Stimulated activated effector memory CD8-positive, alpha-beta T cell treated with anti-CD3 and anti-CD28 coated beads, Interleukin-12 subunit alpha, Interleukin-12 subunit beta, amount 100 ng/mL, for 72 hours (primary cell): Measurements from ENCODE around the gene SMTN.
A peak's percentile ranks its signal among the peaks of the same experiment; 100 is the strongest.
"Not testable (repeated sequence)": the region's sequence is repeated elsewhere in the genome, so short reads cannot be mapped to it uniquely, and the experiment has no call there.

Experiments used
- ATAC-seq: fragments of 150-1000 bp; cut with Tn5 transposase; 2 replicates; pipeline ENCODE4 v1.10.0; 2021
- DNase-seq, 2 donors: peaks; one replicate each; pipeline ENCODE4 v3.0.0; 2021 to 2022; ENCODE audit warnings: low spot score in 2 of 2
- H3K27ac Mint-ChIP-seq: one replicate; pipeline ENCODE4 v1.8.0; 2022; ENCODE audit warnings: mild to moderate bottlenecking, mixed read lengths
- H3K36me3 Mint-ChIP-seq: one replicate; pipeline ENCODE4 v1.8.0; 2022; ENCODE audit warnings: mild to moderate bottlenecking, mixed read lengths
- H3K4me1 Mint-ChIP-seq: one replicate; pipeline ENCODE4 v1.8.0; 2022; ENCODE audit warnings: mixed read lengths
- H3K4me3 Mint-ChIP-seq: one replicate; pipeline ENCODE4 v1.8.0; 2022; ENCODE audit warnings: mild to moderate bottlenecking, mixed read lengths
- H3K9me3 Mint-ChIP-seq: one replicate; pipeline ENCODE4 v1.8.0; 2022; ENCODE audit warnings: mixed read lengths

Gene SMTN

DNA sequence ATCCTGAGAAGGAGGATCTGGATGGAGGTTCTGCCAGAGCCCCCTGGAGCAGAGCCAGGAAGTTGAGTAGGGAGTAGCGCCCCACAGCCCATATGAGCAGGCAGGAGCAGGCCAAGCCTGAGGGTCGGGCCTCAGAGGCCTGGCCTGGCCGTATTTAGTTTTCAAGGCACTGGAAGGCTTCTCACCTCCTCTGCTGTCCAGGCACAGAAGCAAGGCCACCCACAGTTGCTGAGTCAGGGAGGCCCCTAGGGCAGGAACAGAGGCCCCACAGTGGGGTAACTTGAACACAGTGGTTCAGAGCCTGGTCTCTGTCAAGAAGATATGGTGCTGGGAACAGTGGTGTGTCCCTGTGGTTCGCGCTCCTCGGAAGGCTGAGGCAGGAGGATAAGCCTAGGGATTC is 21.5 kb upstream of the SMTN start:
- not testable (repeated sequence) for H3K9me3 Mint-ChIP-seq, DNase-seq, H3K36me3 Mint-ChIP-seq, H3K27ac Mint-ChIP-seq, H3K4me3 Mint-ChIP-seq, H3K4me1 Mint-ChIP-seq
- ATAC-seq = peak; percentile 36

DNA sequence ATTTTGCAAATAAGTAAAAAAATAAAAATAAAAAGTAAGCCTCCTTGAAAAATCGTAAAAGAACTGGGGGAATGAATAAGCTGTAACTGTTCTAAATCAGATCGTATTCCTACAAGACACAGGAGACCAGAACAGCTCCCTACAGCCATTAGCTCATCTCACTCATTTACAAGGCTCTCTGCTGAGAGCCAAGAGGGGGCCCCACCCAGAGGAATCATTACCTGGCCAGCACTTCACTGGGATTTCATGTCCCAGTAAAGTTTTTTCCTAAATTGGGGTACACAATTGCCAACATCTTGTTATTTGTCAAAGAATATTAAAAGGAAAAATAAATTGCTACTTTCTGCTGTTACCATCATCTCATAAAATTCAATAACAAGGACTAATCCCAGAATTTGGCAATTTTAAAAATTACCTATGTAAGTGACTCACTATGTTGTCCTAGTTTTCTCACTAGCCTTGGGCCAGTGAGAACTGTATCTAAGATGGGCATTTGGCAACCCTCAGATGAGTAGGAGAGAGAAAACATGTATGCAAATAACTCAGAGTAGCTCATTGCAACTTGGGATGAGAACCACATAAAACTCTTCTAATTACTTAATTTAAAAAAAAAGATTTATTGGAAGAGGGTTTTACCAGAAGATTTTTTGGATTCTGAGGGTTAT is 18.4 kb upstream of the SMTN start:
- ATAC-seq (no peak), DNase-seq (no peak)
- no peaks in the 10 kb centered on the region for H3K36me3 Mint-ChIP-seq
- peaks cover 6% of the 10 kb centered on the region for H3K9me3 Mint-ChIP-seq
- H3K27ac Mint-ChIP-seq = no peak overlapping the region
- no peak overlapping the region for H3K4me3 Mint-ChIP-seq
- H3K4me1 Mint-ChIP-seq = no peaks in the 10 kb centered on the region

DNA sequence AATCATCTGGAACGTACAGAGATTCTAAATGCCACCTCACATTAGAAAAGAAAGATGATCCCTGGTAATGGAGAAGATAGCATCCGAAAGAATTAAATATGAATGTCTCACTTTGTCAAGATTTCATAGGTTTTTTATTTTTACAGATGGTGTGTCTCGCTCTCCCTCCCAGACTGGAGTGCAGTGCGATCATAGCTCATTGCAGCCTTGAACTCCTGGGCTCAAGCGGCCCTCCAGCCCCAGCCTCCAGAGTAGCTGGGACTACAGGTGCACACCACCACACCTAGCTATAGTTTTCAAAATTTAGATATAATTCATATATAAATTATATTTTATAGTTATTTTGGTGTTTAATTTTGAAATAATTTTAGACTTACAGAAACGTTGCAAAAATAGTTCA is 16.7 kb upstream of the SMTN start:
- Mint-ChIP-seq H3K9me3 (peaks cover 6% of the 10 kb centered on the region), H3K4me3 (peak overlapping the region; percentile 23), H3K4me1 (no peaks in the 10 kb centered on the region), H3K36me3 (no peaks in the 10 kb centered on the region), H3K27ac (no peak overlapping the region)
- ATAC-seq = no peak
- DNase-seq = no peak

DNA sequence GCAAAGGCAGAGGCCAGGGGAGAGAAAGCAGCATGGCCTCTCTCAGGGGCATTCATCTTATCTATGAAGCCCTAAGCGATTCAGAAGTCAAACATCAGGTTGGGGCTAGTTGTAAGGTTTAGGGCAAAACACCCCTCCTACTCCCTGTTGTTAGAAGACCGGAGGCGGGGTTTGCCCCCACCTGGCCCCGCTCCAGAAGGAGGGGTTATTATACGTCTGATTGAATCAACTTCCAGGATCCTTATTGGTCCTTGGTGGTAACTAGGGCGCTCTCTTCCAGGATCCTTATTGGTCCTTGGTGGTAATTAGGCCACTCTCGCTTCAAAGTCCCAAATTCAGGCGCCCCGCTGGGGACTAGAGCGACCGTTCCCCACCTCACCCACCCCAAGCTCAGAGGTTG is 12.1 kb upstream of the SMTN start:
- Mint-ChIP-seq H3K4me1 (no peaks in the 10 kb centered on the region), H3K36me3 (no peaks in the 10 kb centered on the region), H3K27ac (no peak overlapping the region), H3K4me3 (no peak overlapping the region), H3K9me3 (peaks cover 3% of the 10 kb centered on the region)
- ATAC-seq (no peak), DNase-seq (no peak)

DNA sequence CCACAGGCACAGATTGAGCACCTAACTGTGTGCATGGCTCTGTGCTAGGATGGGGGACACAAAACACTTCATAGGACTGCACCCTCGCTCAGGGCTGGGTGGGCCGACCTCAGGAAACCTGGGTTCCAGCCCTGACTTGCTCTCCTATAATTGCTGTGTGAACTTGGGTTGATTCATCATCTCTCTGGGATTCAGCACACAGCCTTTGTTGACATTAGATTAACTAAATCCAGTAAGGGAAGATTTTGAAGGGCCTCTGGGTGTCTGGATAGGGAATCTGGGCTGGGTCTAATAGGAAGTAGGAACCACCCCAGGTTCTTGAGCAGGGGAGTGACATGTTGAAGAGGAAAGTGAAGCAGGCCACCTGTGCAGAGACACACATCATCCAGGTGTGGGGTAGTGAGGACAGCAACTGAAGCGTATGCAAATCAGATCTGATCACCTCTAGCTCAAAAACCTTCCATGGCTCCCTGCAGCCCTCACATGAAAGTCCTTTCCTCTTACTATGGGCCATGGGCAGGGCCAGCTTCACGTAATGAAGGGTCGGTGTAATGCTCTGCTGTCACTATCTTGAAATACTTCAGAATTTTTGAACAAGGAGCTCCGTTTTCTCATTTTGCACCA is 11.3 kb upstream of the SMTN start:
- not testable (repeated sequence) for ATAC-seq, H3K27ac Mint-ChIP-seq, H3K4me3 Mint-ChIP-seq, H3K36me3 Mint-ChIP-seq, H3K9me3 Mint-ChIP-seq, H3K4me1 Mint-ChIP-seq, DNase-seq

DNA sequence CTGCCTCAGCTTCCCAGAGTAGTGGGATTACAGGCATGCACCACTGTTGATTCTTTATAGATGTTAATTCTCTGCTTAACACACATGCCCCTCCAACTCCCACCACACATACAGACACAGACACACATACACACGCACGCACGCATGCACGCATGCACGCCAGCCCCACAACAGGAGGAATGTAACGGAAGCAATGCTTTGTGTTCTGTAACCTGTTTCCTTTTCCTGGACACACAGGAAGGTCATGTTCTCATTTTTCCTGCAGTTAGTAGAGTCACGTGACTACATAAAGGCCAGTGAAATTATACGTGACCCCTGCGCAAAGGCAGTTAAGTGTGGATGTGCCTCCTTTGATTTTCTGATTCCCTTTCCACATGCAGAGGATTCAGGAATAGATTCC is 8.0 kb upstream of the SMTN start:
- H3K4me3 Mint-ChIP-seq, H3K9me3 Mint-ChIP-seq, ATAC-seq: not testable (repeated sequence)

DNA sequence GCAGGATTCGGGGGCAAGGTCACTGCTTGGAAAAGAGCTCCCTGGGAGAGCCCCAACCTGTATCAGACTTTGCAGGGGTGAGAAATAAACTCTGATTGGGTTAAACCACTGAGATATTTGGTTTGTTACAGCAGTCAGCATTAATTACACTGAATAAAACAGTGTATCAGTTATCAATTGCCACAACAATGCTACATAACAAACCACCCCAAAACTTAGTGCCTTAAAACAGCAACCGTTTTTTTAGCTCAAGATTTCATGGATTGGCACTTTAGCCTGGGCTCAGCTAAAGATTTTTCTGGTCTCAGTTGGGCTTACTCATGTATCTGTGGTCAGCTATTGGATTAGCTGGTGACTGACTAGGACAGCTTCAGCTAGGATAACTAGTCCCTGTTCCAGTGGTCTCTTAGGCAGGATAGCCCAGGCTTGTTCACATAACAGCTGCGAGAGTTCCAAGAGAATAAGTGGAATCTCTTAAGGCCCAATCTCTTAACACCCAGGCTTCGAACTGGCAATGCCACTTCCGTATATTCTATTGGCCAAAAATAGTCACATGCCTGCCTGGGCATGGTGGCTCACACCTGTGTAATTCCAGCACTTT is 7.5 kb upstream of the SMTN start:
- not testable (repeated sequence) for H3K36me3 Mint-ChIP-seq, H3K9me3 Mint-ChIP-seq, H3K4me1 Mint-ChIP-seq, DNase-seq, H3K4me3 Mint-ChIP-seq, ATAC-seq, H3K27ac Mint-ChIP-seq

More for the DNA sequence above, 8.0 kb upstream of the SMTN start:
- not testable (repeated sequence) for H3K27ac Mint-ChIP-seq, H3K36me3 Mint-ChIP-seq, DNase-seq, H3K4me1 Mint-ChIP-seq

DNA sequence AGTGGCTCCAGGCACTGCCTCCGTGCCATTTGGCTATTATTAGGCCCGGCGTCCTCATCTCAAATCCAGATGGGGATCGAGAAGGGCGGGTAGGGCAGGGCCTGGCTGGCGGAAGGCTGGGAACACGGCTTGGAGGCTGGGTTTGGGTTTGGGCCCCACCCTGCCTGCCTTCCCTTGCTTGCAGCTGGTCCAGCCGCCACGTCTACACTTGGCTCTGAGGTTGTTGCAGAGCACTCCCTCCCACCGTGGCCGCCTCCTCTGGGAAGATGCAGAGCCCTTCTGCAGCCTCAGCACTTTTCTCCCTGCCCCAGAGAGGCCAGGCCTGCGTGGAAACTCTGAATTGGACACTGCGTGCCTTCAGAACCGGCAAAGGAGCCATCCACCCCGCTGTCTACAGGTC is 5.2 kb upstream of the SMTN start:
- DNase-seq (no peak), ATAC-seq (no peak)
- Mint-ChIP-seq H3K27ac (no peak overlapping the region), H3K4me3 (no peak overlapping the region), H3K36me3 (no peaks in the 10 kb centered on the region), H3K4me1 (peaks cover 6% of the 10 kb centered on the region), H3K9me3 (no peaks in the 10 kb centered on the region)

DNA sequence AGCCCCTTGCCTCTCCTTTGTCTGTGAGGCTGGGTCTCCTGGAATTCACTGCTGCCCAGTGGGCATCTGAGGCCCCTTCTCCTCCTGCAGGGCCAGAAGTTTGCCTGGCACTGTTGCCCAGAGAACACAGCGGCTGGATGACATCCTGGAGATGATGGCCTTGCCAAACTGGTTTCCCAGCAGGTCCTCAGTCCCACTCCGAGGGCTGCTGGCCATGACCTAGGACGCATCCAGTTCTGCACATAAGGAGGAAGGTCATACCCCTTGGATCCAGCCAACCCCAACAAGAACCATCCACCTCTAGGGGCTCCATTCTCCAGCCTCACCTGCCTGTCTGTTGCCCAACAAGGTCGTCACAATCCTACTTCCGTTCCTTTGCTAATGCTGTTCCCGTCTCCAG is 3.4 kb upstream of the SMTN start:
- DNase-seq (no peak), ATAC-seq (no peak)
- Mint-ChIP-seq H3K4me3 (no peak overlapping the region), H3K36me3 (no peaks in the 10 kb centered on the region), H3K27ac (no peak overlapping the region), H3K9me3 (no peaks in the 10 kb centered on the region), H3K4me1 (peaks cover 23% of the 10 kb centered on the region)

DNA sequence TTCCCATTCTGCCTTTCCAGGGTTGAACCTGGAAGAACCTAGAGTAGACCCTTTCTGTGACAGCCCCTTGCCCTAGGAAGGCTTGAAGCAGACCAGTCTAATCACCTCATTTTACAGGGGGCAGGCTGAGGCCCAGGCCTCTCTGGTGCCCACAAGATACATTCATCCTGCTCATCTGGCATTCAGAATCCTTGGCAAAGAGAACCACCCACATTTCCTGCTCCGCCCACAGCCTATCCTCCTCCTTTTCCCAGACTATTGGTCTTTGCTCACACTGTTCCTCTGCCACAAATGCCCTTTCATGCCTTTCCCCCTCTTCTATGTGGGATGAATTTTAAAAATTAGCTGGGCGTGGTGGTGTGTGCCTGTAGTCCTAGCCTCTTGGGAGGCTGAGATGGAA is 2.7 kb upstream of the SMTN start:
- not testable (repeated sequence) for ATAC-seq, H3K36me3 Mint-ChIP-seq, H3K4me3 Mint-ChIP-seq, H3K27ac Mint-ChIP-seq, DNase-seq, H3K9me3 Mint-ChIP-seq
- H3K4me1 Mint-ChIP-seq = peaks cover 30% of the 10 kb centered on the region

DNA sequence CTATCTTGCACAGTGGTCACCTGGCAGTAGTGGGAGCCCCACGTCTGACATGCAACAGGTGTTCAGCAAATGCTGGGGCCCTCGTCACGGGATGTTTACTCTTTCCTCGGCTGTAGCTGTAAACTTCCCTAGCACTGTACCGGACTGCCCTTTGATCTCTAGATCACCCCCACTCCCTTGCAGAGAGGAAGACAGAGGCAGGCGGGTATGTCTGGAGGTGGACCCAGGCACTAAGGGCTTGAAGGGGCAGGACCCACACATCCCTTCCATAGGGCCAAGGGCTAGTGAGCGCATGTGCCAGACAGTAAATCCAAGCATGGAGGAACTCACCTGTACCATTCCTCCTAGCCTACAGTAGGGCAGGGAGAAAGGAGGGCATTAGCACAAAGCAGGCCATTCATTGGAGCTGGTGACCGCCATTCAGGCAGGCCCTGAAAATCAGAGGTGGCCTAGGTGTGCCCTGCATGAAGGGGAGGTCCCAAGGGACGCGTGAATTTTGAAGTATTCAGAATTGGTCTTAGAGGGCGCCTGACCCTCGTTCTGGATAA is 1.9 kb upstream of the SMTN start:
- Mint-ChIP-seq H3K4me1 (peaks cover 38% of the 10 kb centered on the region), H3K9me3 (no peaks in the 10 kb centered on the region)

DNA sequence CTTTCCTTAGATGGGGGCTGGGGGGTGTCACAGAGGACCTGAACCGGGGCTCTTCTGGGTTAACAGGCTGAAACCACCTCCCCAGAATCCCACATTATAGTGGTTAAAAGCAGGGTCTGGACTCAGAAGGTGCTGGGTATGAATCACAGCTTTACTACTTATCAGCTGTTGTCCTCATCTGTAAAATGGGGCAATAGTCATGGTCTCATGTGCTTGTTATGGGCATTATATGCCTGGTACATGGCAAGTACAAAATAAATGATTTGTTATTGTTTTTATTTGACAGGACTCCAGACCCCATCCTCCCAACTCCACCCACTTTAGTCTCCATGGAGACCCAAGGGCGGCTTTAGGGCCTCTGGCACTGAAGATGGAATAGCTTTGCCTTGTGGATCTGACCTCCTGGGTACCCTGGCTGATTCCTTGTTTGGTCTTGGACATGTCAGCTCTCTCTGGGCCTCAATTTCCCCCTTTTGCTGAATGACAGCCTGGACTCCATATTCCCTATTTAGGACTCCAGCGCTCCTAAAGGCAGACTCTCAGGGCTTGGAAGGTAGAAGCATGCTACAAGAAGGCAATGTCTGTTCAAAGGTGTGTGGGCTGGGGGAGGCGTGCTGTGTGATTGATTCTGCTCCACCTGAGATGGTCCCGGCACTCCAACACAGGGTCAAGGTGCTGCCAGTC is 812 bp upstream of the SMTN start:
- no peak for ATAC-seq
- Mint-ChIP-seq H3K4me1 (peaks cover 46% of the 10 kb centered on the region), H3K4me3 (peak overlapping the region; percentile 87), H3K36me3 (no peaks in the 10 kb centered on the region), H3K9me3 (no peaks in the 10 kb centered on the region), H3K27ac (peak overlapping the region; percentile 52)
- DNase-seq = no peak

More for the DNA sequence above, 1.9 kb upstream of the SMTN start:
- DNase-seq = no peak
- no peak for ATAC-seq
- no peaks in the 10 kb centered on the region for H3K36me3 Mint-ChIP-seq
- H3K4me3 Mint-ChIP-seq = no peak overlapping the region
- H3K27ac Mint-ChIP-seq = peak overlapping the region; percentile 67

DNA sequence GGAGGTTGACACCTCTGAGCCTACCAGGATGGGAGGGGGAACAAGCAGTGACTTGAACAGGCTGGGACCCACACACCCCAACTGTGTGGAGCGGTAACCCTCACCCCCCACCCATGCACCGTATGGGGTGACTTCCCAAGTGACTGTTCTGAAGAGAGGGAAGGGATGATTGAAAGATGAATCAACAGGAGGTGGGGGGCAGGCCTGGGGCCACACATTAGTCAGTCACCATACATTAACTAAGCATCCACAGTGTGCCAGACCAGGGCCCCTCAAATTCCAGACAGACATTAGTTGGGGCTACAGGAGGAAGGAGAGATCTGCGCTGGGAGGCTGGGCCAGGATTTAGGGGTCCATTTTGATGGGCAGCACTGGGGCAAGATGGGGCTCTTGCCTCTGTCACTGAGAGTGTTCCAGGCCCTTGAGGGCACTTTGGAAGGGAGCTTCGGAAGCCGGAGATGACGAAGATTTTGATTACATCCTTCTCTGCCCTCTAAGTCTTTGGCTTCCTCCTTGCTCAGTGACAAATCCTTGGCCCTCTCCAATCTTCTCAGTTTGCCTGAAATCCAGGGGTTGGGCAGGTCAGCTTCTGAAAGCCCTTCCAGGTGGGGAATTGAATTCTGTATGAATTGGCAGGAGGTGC is 966 bp downstream of the SMTN start:
- H3K4me3 Mint-ChIP-seq = peak overlapping the region; percentile 87
- H3K36me3 Mint-ChIP-seq = no peaks in the 10 kb centered on the region
- DNase-seq (no peak), ATAC-seq (peak; percentile 2)
- H3K9me3 Mint-ChIP-seq = no peaks in the 10 kb centered on the region
- H3K27ac Mint-ChIP-seq = peak overlapping the region; percentile 52
- H3K4me1 Mint-ChIP-seq = peaks cover 48% of the 10 kb centered on the region

DNA sequence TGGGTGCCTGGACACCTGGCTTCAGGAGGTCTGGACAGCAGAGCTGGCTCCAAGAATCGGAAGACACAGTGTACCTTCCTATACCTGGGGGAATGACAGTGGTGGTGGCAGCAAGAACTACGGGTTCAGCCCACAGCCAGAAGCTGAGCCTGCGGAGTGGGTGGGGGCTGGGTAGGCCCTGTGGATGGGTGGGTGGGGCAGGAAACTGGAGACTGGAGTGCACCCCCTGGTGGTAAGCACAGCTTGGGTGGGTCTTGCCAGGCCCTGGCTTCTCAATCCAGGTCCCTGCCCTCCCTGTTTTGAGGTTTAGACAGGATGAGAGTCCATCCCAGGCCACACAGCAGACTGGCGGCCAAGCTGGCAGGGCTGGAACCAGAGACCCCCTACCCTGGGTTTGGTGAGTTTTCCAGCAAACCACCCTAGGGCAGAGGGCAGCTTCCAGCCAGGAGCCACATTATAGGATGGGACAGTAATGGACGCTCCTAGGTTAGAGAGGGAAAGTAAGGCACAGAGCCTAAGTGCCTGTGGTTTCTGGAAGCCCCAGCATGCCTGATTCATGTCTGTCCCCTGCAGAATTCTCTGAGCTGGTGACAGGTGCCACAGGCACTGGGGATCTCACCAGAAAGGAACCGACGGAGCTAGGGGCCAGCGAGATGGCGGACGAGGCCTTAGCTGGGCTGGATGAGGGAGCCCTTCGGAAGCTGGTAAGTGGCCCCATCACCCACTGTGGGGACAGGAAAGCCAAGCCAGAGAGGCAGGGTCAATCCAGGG is 1.7 kb downstream of the SMTN start:
- no peaks in the 10 kb centered on the region for H3K9me3 Mint-ChIP-seq
- H3K36me3 Mint-ChIP-seq = no peaks in the 10 kb centered on the region
- H3K4me3 Mint-ChIP-seq = peak overlapping the region; percentile 87
- no peak overlapping the region for H3K27ac Mint-ChIP-seq
- DNase-seq (no peak), ATAC-seq (no peak)
- peaks cover 48% of the 10 kb centered on the region for H3K4me1 Mint-ChIP-seq
